ENCODE measurements around the gene PLB1.

Gene PLB1

DNA sequence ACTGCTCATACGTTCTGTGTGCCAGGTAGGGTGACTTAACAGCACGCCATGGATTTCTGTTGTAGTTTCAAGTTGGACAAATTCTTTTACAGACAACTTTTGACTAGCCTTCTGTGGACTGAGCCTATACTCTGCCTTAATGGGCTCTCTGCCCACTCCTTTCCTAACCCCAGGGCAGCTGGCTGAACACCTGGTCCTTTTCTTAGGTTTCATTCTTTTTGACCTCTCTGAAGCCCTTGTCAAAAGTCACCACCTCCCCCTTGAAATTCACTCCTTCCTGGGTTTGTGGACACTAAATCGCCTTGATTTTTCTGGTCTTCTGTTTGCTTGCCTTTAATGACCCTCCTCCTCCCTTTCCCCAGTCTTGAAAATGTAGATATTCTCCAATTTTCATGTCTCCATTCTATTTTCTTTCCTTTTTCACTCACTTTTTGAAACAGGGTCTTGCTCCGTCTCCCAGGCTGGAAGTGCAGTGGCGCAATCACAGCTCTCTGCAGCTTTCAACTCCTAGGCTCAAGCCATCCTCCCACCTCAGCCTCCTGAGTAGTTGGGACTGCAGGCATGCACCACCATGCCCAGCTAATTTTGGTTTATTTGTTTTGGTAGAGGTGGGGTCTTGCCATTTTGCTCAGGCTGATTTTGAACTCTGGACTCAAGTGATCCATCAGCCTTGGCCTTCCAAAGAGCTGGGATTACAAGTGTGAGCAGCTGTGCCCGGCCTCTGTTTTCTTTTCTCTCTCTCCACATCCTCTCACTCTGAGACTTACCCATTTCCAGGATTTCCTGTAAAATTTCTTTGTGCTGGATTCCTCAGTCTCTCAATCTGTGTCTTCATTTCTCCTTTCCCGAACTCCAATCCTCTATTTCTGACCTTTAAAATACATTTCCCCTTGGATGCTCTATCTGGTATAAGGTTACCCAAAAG, 112.9 kb downstream of the PLB1 start:
- ATAC-seq (ENCODE audit: insufficient read depth, low read depth) (no peak), DNase-seq (no peak)
- no peak overlapping the region for H3K4me3 ChIP-seq (ENCODE audit: low read depth in 1 of 2, low read length in 2 of 2)
- no peak overlapping the region for H2AFZ ChIP-seq (ENCODE audit: low read depth, low read length)
- no peaks in the 10 kb centered on the region for H3K36me3 ChIP-seq (ENCODE audit: insufficient read depth, low read length)
- H4K20me1 ChIP-seq (ENCODE audit: insufficient read depth, low read length) = no peaks in the 10 kb centered on the region; the same call in 1 of the 2 replicates
- H3K9me3 ChIP-seq (ENCODE audit: insufficient read depth, low read length, severe bottlenecking) = no peaks in the 10 kb centered on the region
- H3K4me2 ChIP-seq (ENCODE audit: insufficient read depth, low read length) = no peak overlapping the region
- H3K9ac ChIP-seq (ENCODE audit: low read depth, low read length) = no peak overlapping the region
- peaks cover 6% of the 10 kb centered on the region for H3K4me1 ChIP-seq (ENCODE audit: insufficient read depth, low read length)
- H3K27ac ChIP-seq (ENCODE audit: low read length) = no peak overlapping the region
- H3K27me3 ChIP-seq (ENCODE audit: insufficient read depth, low read length, poor library complexity) = peaks cover 8% of the 10 kb centered on the region
- no peaks in the 10 kb centered on the region for H3K79me2 ChIP-seq (ENCODE audit: insufficient read depth, low read length)
- TF ChIP-seq, protein P1, sequence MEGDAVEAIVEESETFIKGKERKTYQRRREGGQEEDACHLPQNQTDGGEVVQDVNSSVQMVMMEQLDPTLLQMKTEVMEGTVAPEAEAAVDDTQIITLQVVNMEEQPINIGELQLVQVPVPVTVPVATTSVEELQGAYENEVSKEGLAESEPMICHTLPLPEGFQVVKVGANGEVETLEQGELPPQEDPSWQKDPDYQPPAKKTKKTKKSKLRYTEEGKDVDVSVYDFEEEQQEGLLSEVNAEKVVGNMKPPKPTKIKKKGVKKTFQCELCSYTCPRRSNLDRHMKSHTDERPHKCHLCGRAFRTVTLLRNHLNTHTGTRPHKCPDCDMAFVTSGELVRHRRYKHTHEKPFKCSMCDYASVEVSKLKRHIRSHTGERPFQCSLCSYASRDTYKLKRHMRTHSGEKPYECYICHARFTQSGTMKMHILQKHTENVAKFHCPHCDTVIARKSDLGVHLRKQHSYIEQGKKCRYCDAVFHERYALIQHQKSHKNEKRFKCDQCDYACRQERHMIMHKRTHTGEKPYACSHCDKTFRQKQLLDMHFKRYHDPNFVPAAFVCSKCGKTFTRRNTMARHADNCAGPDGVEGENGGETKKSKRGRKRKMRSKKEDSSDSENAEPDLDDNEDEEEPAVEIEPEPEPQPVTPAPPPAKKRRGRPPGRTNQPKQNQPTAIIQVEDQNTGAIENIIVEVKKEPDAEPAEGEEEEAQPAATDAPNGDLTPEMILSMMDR (IDR thresholded peaks at IDR 0.05; ENCODE audit: borderline replicate concordance, extremely low read depth, low read length, poor library complexity, severe bottlenecking) = no peak
- TF ChIP-seq EZH2 (IDR thresholded peaks at IDR 0.05; ENCODE audit: borderline replicate concordance, low read depth, low read length, severe bottlenecking) = no peak

DNA sequence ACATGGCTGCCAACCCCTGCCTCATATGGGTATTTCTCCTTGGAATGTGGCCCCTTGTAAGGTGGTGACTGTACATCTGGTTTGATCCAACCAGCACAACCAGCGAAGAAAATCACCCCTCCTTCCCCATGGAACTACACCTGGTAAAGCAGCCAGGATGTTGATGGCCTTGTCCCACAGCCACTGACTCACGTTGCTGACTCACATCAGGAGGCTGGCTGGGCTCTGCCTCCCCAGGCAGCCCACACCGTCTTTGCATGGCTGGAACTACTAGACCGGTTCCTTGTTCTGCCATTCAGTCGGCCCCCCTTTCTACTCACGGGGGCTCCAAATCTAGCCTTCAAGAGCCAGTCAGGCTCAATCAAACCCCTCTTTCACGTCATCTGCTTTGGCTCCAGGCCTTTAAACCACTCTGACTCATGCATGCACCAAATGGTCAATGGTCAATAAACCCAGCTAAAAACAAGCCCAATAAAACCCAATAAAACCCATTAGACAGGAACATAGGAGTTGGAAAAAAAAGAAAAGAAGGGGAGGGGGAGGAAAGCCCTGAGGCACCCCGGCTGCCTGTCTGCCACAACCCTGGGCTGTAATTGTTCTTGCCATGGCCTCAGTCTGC, 114.8 kb downstream of the PLB1 start:
- H4K20me1 ChIP-seq (ENCODE audit: insufficient read depth, low read length) = no peaks in the 10 kb centered on the region; the same call in 1 of the 2 replicates
- no peak overlapping the region for H3K4me2 ChIP-seq (ENCODE audit: insufficient read depth, low read length)
- no peak overlapping the region for H3K27ac ChIP-seq (ENCODE audit: low read length)
- H3K27me3 ChIP-seq (ENCODE audit: insufficient read depth, low read length, poor library complexity) = peaks cover 8% of the 10 kb centered on the region
- peaks cover 11% of the 10 kb centered on the region for H3K4me1 ChIP-seq (ENCODE audit: insufficient read depth, low read length)
- H2AFZ ChIP-seq (ENCODE audit: low read depth, low read length) = no peak overlapping the region
- TF ChIP-seq, protein P1 (IDR thresholded peaks at IDR 0.05; ENCODE audit: borderline replicate concordance, extremely low read depth, low read length, poor library complexity, severe bottlenecking) = no peak
- TF ChIP-seq EZH2 (IDR thresholded peaks at IDR 0.05; ENCODE audit: borderline replicate concordance, low read depth, low read length, severe bottlenecking) = no peak
- no peak overlapping the region for H3K4me3 ChIP-seq (ENCODE audit: low read depth in 1 of 2, low read length in 2 of 2)
- H3K36me3 ChIP-seq (ENCODE audit: insufficient read depth, low read length) = no peaks in the 10 kb centered on the region
- no peak for ATAC-seq (ENCODE audit: insufficient read depth, low read depth)
- H3K9me3 ChIP-seq (ENCODE audit: insufficient read depth, low read length, severe bottlenecking) = no peaks in the 10 kb centered on the region
- no peak for DNase-seq
- no peaks in the 10 kb centered on the region for H3K79me2 ChIP-seq (ENCODE audit: insufficient read depth, low read length)
- no peak overlapping the region for H3K9ac ChIP-seq (ENCODE audit: low read depth, low read length)

DNA sequence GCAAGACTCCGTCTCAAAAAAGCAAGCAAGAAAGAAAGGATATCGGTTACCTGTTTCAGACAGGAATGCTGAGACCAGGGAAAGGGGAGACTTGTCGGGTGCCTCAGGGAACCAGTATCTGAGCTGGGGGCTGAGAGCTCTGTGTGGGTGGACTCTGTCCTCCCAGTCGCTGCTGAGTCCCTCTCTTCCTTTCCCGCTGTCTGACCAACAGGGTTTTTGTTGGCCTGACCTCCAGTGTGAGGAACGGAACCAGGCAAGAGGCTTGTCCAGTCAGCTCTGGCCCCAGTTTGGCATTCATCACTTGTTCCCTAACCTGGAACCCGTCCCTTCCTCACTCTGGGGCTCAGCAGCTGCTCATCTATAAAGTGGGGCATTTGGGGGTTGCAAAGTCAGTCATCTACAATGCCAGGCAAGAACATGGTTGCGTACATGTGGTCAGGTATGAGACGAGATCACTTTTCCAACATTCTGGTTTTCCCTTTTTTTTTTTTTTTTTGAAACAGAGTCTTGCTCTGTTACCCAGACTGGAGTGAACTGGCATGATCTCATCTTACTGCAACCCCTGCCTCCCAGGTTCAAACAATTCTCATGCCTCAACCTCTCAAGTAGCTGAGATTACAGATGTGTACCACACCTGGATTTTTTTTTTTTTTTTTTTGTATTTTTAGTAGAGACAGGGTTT, 116.4 kb downstream of the PLB1 start:
- no peak for DNase-seq
- TF ChIP-seq EZH2 (IDR thresholded peaks at IDR 0.05; ENCODE audit: borderline replicate concordance, low read depth, low read length, severe bottlenecking) = no peak
- peaks cover 8% of the 10 kb centered on the region for H3K27me3 ChIP-seq (ENCODE audit: insufficient read depth, low read length, poor library complexity)

More for the DNA sequence above, 116.4 kb downstream of the PLB1 start:
- Histone ChIP-seq H3K36me3 (ENCODE audit: insufficient read depth, low read length) (no peaks in the 10 kb centered on the region), H3K4me1 (ENCODE audit: insufficient read depth, low read length) (peaks cover 11% of the 10 kb centered on the region), H3K4me2 (ENCODE audit: insufficient read depth, low read length) (no peak overlapping the region), H3K27ac (ENCODE audit: low read length) (no peak overlapping the region), H3K9me3 (ENCODE audit: insufficient read depth, low read length, severe bottlenecking) (no peaks in the 10 kb centered on the region), H3K79me2 (ENCODE audit: insufficient read depth, low read length) (no peaks in the 10 kb centered on the region), H2AFZ (ENCODE audit: low read depth, low read length) (no peak overlapping the region), H4K20me1 (ENCODE audit: insufficient read depth, low read length) (no peaks in the 10 kb centered on the region; the same call in 1 of the 2 replicates), H3K9ac (ENCODE audit: low read depth, low read length) (no peak overlapping the region), H3K4me3 (ENCODE audit: low read depth in 1 of 2, low read length in 2 of 2) (no peak overlapping the region)
- no peak for ATAC-seq (ENCODE audit: insufficient read depth, low read depth)

All from DND-41 (cell line).